ENCODE data around the gene LHX8. TPM values are rescaled to one million over a fixed set of nuclear protein-coding genes. Genes with fewer than 3 reads are reported as not detected.
A peak's percentile ranks its signal among the peaks of the same experiment; 100 is the strongest.

LHX8 gene
- total and polyA plus RNA-seq, 2 of the 13 experiments (the other 11 are each of a cell fraction or from before 2014, with no cell fraction given) = not detected

DNA sequence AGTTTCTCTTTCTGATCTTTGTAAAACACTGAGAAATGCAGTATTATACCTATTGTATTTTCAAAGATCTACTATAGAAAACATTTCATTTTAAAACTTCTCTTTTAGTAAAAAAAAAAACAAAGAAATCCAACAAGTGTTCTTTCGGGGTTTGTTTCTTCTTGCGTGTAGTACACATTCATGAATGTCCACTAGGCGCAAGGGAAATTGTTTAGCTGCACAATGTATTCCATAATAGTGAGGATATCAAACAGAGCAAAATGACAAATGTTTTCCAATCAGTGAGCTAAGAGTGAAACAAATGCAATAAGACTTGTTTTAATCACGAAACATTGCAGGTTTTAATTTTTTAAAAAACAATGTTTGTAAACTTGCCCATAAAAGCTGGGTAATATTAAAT, 68.6 kb downstream of the LHX8 start (continued):
- TF ChIP-seq AGO2 (optimal IDR thresholded peaks at IDR 0.05; ENCODE audit: low read depth, low read length) (no peak), ZSCAN30 (CRISPR knock-in tag; IDR thresholded peaks at IDR 0.05) (no peak), KLF15 (CRISPR knock-in tag; IDR thresholded peaks at IDR 0.05; ENCODE audit: borderline replicate concordance) (no peak), ZSCAN12 (CRISPR knock-in tag; IDR thresholded peaks at IDR 0.05) (no peak), ZNF256 (CRISPR knock-in tag; conservative IDR thresholded peaks at IDR 0.05) (no peak), HNF4A (CRISPR knock-in tag; IDR thresholded peaks at IDR 0.05) (no peak), ARNTL (CRISPR knock-in tag; IDR thresholded peaks at IDR 0.05) (no peak), HMG20B (CRISPR knock-in tag; conservative IDR thresholded peaks at IDR 0.05) (no peak)

DNA sequence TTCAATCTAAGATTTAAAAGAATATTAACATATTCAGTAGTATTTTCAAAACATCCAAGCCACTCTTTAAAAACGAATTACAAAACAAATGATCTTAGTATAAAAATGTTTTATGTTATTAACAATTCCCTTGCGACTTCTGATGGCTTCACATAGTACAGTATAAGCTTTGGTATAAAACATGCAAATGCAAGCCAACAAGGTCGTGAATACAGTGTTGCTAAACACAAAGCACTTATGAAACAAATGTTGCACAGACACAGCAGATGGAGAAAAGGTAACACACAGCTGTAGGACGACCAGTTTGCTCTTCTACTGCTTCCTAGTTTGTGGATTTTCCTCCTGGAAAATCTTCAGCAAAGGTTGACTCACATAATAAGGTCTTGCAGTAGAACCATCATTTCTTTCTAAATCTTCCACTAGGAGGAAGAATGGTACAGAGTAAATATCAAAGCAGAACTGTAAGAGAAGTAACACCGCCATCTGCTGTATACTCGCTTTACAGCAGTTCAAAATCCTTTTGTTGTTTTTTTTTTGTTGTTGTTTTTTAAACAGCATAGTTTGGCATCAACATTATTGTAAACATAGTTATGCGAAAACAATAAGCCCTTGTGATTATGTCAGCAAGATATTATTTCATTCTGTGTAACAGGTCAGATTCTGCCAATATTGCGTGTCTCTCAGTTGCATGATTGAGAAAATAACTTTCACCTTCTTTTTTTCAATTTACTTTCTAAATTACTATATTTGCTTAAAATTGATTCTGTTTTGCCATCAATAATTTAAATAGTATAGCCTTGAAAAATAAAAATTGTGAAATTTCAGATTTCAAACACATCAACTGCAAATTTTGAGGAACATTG, 69.5 kb downstream of the LHX8 start:
- POLR2A ChIA-PET = no interaction called here
- 27% methylated on average over 8 of the region's 8 CpGs for WGBS (ENCODE audit: low lambda C conversion rate)
- CTCF ChIA-PET (ENCODE audit: low intra/inter-chr PET ratio, low total read pairs) = interaction anchor here (1.1 to 2.6 kb wide), 2 partner anchors 429 to 431 kb away, joined by 3 to 57 read pairs; no protein-coding TSS in a partner anchor
- peak; percentile 40 for DNase-seq (ENCODE audit: low spot score)
- Histone ChIP-seq H3K9ac (ENCODE audit: insufficient read depth, low read depth, low read length) (no peak overlapping the region), H3K4me2 (ENCODE audit: low read depth, low read length) (no peak overlapping the region), H3K4me3 (replicated peaks in 1 of 3; ENCODE audit: insufficient read depth in 1 of 3, low read depth in 2 of 3, low read length in 3 of 3) (no peak overlapping the region), H4K20me1 (ENCODE audit: insufficient read depth, low read length) (no peaks in the 10 kb centered on the region), H3K27ac (ENCODE audit: extremely low read length, insufficient read depth, low read length) (no peak overlapping the region), H3K36me3 (replicated peaks in 1 of 2; ENCODE audit: control insufficient read depth in 1 of 2, insufficient read depth in 2 of 2, low read length in 2 of 2) (no peaks in the 10 kb centered on the region), H3K9me3 (ENCODE audit: low read length) (no peaks in the 10 kb centered on the region), H3K27me3 (ENCODE audit: control insufficient read depth in 1 of 2, insufficient read depth in 2 of 2, low read length in 2 of 2) (no peaks in the 10 kb centered on the region), H3K79me2 (ENCODE audit: insufficient read depth, low read length) (no peaks in the 10 kb centered on the region), H2AFZ (ENCODE audit: low read length) (no peak overlapping the region), H3K4me1 (ENCODE audit: insufficient read depth, low read length) (no peaks in the 10 kb centered on the region)
- in situ Hi-C loops (cut with HindIII; ENCODE audit: extremely low pct_ligation_motif_present, low pct_unique_long_range_greater_than_20kb) = no loop called here
- intact Hi-C loops (cut with micrococcal nuclease; ENCODE audit: unreplicated experiment) = loop anchor here (1.0 to 10.0 kb wide), 3 partner anchors 151 to 431 kb away; no protein-coding TSS in a partner anchor
- peak; percentile 79 for FAIRE-seq
- no TSS peak for BruUV-seq (replicated peaks)
- peak; percentile 90 for ATAC-seq
- TF ChIP-seq MAF1 (CRISPR knock-in tag; IDR thresholded peaks at IDR 0.05; ENCODE audit: borderline replicate concordance) = no peak
- no peak for TF ChIP-seq ZBTB21 (CRISPR knock-in tag; IDR thresholded peaks at IDR 0.05)
- TF ChIP-seq ZNF263 (CRISPR knock-in tag; IDR thresholded peaks at IDR 0.05) = no peak
- TF ChIP-seq HCFC1 (IDR thresholded peaks at IDR 0.05; ENCODE audit: low read depth, low read length) = no peak
- TF ChIP-seq, protein P1, sequence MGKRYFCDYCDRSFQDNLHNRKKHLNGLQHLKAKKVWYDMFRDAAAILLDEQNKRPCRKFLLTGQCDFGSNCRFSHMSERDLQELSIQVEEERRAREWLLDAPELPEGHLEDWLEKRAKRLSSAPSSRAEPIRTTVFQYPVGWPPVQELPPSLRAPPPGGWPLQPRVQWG (CRISPR knock-in tag; IDR thresholded peaks at IDR 0.05; ENCODE audit: borderline replicate concordance, low read depth) = no peak
- no peak for TF ChIP-seq ZNF329 (CRISPR knock-in tag; IDR thresholded peaks at IDR 0.05; ENCODE audit: low read depth)
- TF ChIP-seq ZNF10 (CRISPR knock-in tag; IDR thresholded peaks at IDR 0.05; ENCODE audit: borderline replicate concordance, low read depth) = no peak
- TF ChIP-seq, protein P2, sequence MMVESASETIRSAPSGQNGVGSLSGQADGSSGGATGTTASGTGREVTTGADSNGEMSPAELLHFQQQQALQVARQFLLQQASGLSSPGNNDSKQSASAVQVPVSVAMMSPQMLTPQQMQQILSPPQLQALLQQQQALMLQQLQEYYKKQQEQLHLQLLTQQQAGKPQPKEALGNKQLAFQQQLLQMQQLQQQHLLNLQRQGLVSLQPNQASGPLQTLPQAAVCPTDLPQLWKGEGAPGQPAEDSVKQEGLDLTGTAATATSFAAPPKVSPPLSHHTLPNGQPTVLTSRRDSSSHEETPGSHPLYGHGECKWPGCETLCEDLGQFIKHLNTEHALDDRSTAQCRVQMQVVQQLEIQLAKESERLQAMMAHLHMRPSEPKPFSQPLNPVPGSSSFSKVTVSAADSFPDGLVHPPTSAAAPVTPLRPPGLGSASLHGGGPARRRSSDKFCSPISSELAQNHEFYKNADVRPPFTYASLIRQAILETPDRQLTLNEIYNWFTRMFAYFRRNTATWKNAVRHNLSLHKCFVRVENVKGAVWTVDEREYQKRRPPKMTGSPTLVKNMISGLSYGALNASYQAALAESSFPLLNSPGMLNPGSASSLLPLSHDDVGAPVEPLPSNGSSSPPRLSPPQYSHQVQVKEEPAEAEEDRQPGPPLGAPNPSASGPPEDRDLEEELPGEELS (CRISPR knock-in tag; IDR thresholded peaks at IDR 0.05) = 0 out of 2 replicates have a peak, but pooled peaks have one; percentile 32
- no peak for TF ChIP-seq FOXP1 (IDR thresholded peaks at IDR 0.05)
- 0 out of 2 replicates have a peak, but pooled peaks have one; percentile 8 for TF ChIP-seq FOXP1 (CRISPR knock-in tag; IDR thresholded peaks at IDR 0.05)
- TF ChIP-seq, protein P3, sequence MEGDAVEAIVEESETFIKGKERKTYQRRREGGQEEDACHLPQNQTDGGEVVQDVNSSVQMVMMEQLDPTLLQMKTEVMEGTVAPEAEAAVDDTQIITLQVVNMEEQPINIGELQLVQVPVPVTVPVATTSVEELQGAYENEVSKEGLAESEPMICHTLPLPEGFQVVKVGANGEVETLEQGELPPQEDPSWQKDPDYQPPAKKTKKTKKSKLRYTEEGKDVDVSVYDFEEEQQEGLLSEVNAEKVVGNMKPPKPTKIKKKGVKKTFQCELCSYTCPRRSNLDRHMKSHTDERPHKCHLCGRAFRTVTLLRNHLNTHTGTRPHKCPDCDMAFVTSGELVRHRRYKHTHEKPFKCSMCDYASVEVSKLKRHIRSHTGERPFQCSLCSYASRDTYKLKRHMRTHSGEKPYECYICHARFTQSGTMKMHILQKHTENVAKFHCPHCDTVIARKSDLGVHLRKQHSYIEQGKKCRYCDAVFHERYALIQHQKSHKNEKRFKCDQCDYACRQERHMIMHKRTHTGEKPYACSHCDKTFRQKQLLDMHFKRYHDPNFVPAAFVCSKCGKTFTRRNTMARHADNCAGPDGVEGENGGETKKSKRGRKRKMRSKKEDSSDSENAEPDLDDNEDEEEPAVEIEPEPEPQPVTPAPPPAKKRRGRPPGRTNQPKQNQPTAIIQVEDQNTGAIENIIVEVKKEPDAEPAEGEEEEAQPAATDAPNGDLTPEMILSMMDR (CRISPR knock-in tag; IDR thresholded peaks at IDR 0.05) = peak; percentile 73
- no peak for TF ChIP-seq HOXD1 (CRISPR knock-in tag; IDR thresholded peaks at IDR 0.05)
- no peak for TF ChIP-seq ZNF878 (CRISPR knock-in tag; IDR thresholded peaks at IDR 0.05)

All from HepG2 (cell line).